HepG2 (cell line): ENCODE measurements around the gene TSPYL1. TPM values are rescaled to one million over a fixed set of nuclear protein-coding genes. Genes with fewer than 3 reads are reported as not detected.

Experiments used
- ATRX ChIP-seq: sonication (generic); formaldehyde crosslinking; IDR thresholded peaks from 2 replicates; pipeline ENCODE4 v1.4.0; 2020; ENCODE audit warnings: missing genetic modification reagents, borderline replicate concordance
- CREM ChIP-seq, 2 experiments: sonication (generic) in 1 of 2; formaldehyde crosslinking in 1 of 2; IDR thresholded peaks; 2 replicates each; pipeline versions ENCODE4 v1.4.0 to v1.6.1; 2016 to 2020; ENCODE audit warnings: antibody characterized with exemption in 1 of 2, mild to moderate bottlenecking in 1 of 2, missing genetic modification reagents in 1 of 2
- IKZF1 ChIP-seq: fragments of 450-650 bp; IDR thresholded peaks from 2 replicates; pipeline ENCODE4 v1.7.1; 2016
- SUZ12 ChIP-seq: fragments of 150-350 bp; IDR thresholded peaks from 2 replicates; pipeline ENCODE4 v1.6.1; 2014; ENCODE audit warnings: low read depth, low read length
- ZMAT3 ChIP-seq: sonication (generic); formaldehyde crosslinking; conservative IDR thresholded peaks from 2 replicates; pipeline ENCODE4 v1.7.0; 2021; ENCODE audit warnings: missing genetic modification reagents
- ZNF501 ChIP-seq: sonication (generic); formaldehyde crosslinking; IDR thresholded peaks from 2 replicates; pipeline ENCODE4 v1.5.1; 2020; ENCODE audit warnings: mild to moderate bottlenecking, moderate library complexity, missing genetic modification reagents
- polyA plus RNA-seq, 8 experiments: library from polyadenylated mRNA; depleted of rRNA in 3 of 8; stranded (reverse) in 7 of 8; unstranded in 1 of 8; fragments of >200 nt; fragmentation: Illumina TruSeq in 4 of 8; extraction: Trizol in 4 of 8; gene quantifications; 2 replicates each; pipeline versions ENCODE4 v1.2.1 to v1.2.3, GENCODE V29; 2011 to 2016; ENCODE audit warnings: low read depth in 4 of 8, missing spikeins in 1 of 8, mixed read lengths in 1 of 8; ENCODE audit not compliant: insufficient read depth in 1 of 8
- total RNA-seq, 5 experiments: library from RNA; depleted of rRNA; stranded (reverse); fragments of >200 nt; fragmentation: Illumina TruSeq; extraction: Trizol; gene quantifications; 2 replicates each; pipeline ENCODE4 v1.2.3, GENCODE V29; 2016; ENCODE audit warnings: low read depth in 1 of 5
- TF ChIP-seq, protein P1 (sequence below): sonication (generic); formaldehyde crosslinking; IDR thresholded peaks from 2 replicates; pipeline ENCODE4 v1.4.0; 2020; ENCODE audit warnings: missing genetic modification reagents, borderline replicate concordance
- TF ChIP-seq, protein P2 (sequence below): sonication (generic); formaldehyde crosslinking; IDR thresholded peaks from 2 replicates; pipeline ENCODE4 v1.8.1; 2023; ENCODE audit warnings: missing genetic modification reagents, inconsistent platforms, borderline replicate concordance
- TF ChIP-seq, protein P3 (sequence below), 2 experiments: sonication (generic) in 1 of 2; formaldehyde crosslinking in 1 of 2; IDR thresholded peaks; 2 replicates each; pipeline versions ENCODE4 v1.6.1 to v1.9.0; 2014 to 2022; ENCODE audit warnings: antibody characterized with exemption in 1 of 2, borderline replicate concordance in 1 of 2, inconsistent platforms in 1 of 2, low read depth in 1 of 2, missing genetic modification reagents in 1 of 2
- TF ChIP-seq, protein P4 (sequence below): sonication (generic); formaldehyde crosslinking; IDR thresholded peaks from 2 replicates; pipeline ENCODE4 v1.5.1; 2020; ENCODE audit warnings: mild to moderate bottlenecking, missing genetic modification reagents, moderate library complexity

The TSPYL1 gene
- total and polyA plus RNA-seq, 2 of the 13 experiments (the other 11 are each of a cell fraction or from before 2014, with no cell fraction given): 28.3 to 93.0 TPM

DNA sequence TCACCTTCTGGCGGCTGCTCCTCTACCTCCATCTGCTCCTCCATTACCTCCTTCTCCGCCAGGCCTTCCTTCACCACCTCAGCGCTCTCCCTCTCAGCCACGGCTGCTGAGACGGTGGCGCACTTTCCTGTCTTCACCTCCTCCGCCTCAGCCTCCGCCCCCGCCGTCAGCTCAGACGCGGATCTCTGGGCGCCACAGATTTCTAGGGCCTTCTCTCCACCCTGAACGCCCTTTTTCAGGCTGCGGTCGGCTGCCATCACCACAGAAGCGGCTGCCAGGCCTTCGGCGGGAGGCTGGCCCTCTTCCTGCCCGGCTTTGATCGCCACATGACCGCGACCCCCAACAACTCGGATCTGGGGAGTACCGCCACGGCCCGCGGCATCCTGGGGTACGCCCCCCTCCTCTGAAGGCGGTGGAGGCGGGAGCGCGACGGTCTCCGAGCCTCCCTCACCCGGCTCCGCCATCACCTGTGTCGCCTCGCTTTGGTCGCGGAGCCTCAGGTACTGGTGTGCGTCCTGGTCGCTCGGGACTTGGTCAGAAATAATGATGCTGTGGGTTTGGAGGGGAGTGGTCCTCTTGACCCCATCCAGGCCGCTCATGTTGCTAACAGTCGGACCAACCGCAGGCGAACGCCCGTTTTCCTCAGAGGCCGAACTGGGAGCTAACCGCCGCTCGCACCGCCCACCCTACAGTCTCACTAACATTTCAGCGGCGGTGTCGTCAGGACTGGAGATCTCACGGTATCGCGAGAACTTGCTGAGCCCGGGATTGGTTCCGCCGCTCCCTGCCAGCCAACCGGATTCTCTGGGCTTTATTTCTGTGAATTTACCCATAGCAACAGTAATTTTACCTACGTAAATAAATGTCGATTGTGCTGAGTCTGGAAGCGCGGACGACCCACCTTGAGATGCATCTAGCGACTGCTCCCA lies at the start of gene TSPYL1 (continued):
- TF ChIP-seq, protein P1, sequence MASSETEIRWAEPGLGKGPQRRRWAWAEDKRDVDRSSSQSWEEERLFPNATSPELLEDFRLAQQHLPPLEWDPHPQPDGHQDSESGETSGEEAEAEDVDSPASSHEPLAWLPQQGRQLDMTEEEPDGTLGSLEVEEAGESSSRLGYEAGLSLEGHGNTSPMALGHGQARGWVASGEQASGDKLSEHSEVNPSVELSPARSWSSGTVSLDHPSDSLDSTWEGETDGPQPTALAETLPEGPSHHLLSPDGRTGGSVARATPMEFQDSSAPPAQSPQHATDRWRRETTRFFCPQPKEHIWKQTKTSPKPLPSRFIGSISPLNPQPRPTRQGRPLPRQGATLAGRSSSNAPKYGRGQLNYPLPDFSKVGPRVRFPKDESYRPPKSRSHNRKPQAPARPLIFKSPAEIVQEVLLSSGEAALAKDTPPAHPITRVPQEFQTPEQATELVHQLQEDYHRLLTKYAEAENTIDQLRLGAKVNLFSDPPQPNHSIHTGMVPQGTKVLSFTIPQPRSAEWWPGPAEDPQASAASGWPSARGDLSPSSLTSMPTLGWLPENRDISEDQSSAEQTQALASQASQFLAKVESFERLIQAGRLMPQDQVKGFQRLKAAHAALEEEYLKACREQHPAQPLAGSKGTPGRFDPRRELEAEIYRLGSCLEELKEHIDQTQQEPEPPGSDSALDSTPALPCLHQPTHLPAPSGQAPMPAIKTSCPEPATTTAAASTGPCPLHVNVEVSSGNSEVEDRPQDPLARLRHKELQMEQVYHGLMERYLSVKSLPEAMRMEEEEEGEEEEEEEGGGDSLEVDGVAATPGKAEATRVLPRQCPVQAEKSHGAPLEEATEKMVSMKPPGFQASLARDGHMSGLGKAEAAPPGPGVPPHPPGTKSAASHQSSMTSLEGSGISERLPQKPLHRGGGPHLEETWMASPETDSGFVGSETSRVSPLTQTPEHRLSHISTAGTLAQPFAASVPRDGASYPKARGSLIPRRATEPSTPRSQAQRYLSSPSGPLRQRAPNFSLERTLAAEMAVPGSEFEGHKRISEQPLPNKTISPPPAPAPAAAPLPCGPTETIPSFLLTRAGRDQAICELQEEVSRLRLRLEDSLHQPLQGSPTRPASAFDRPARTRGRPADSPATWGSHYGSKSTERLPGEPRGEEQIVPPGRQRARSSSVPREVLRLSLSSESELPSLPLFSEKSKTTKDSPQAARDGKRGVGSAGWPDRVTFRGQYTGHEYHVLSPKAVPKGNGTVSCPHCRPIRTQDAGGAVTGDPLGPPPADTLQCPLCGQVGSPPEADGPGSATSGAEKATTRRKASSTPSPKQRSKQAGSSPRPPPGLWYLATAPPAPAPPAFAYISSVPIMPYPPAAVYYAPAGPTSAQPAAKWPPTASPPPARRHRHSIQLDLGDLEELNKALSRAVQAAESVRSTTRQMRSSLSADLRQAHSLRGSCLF (CRISPR knock-in tag): 0 out of 2 replicates have a peak, but pooled peaks have one; percentile 57
- TF ChIP-seq, protein P2, sequence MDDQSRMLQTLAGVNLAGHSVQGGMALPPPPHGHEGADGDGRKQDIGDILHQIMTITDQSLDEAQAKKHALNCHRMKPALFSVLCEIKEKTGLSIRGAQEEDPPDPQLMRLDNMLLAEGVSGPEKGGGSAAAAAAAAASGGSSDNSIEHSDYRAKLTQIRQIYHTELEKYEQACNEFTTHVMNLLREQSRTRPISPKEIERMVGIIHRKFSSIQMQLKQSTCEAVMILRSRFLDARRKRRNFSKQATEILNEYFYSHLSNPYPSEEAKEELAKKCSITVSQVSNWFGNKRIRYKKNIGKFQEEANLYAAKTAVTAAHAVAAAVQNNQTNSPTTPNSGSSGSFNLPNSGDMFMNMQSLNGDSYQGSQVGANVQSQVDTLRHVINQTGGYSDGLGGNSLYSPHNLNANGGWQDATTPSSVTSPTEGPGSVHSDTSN (CRISPR knock-in tag): no peak
- peak; percentile 84; the same call in 1 of the 2 replicates for TF ChIP-seq ZMAT3
- TF ChIP-seq IKZF1: no peak
- TF ChIP-seq, protein P3, sequence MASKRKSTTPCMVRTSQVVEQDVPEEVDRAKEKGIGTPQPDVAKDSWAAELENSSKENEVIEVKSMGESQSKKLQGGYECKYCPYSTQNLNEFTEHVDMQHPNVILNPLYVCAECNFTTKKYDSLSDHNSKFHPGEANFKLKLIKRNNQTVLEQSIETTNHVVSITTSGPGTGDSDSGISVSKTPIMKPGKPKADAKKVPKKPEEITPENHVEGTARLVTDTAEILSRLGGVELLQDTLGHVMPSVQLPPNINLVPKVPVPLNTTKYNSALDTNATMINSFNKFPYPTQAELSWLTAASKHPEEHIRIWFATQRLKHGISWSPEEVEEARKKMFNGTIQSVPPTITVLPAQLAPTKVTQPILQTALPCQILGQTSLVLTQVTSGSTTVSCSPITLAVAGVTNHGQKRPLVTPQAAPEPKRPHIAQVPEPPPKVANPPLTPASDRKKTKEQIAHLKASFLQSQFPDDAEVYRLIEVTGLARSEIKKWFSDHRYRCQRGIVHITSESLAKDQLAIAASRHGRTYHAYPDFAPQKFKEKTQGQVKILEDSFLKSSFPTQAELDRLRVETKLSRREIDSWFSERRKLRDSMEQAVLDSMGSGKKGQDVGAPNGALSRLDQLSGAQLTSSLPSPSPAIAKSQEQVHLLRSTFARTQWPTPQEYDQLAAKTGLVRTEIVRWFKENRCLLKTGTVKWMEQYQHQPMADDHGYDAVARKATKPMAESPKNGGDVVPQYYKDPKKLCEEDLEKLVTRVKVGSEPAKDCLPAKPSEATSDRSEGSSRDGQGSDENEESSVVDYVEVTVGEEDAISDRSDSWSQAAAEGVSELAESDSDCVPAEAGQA (IDR thresholded peaks at IDR 0.05; ENCODE audit: low read depth): no peak
- TF ChIP-seq, protein P3 (CRISPR knock-in tag; IDR thresholded peaks at IDR 0.05; ENCODE audit: borderline replicate concordance): no peak
- no peak for TF ChIP-seq ATRX
- no peak for TF ChIP-seq SUZ12
- peak; percentile 63 for TF ChIP-seq CREM (IDR thresholded peaks at IDR 0.05)
- TF ChIP-seq CREM (CRISPR knock-in tag; IDR thresholded peaks at IDR 0.05): no peak
- TF ChIP-seq, protein P4, sequence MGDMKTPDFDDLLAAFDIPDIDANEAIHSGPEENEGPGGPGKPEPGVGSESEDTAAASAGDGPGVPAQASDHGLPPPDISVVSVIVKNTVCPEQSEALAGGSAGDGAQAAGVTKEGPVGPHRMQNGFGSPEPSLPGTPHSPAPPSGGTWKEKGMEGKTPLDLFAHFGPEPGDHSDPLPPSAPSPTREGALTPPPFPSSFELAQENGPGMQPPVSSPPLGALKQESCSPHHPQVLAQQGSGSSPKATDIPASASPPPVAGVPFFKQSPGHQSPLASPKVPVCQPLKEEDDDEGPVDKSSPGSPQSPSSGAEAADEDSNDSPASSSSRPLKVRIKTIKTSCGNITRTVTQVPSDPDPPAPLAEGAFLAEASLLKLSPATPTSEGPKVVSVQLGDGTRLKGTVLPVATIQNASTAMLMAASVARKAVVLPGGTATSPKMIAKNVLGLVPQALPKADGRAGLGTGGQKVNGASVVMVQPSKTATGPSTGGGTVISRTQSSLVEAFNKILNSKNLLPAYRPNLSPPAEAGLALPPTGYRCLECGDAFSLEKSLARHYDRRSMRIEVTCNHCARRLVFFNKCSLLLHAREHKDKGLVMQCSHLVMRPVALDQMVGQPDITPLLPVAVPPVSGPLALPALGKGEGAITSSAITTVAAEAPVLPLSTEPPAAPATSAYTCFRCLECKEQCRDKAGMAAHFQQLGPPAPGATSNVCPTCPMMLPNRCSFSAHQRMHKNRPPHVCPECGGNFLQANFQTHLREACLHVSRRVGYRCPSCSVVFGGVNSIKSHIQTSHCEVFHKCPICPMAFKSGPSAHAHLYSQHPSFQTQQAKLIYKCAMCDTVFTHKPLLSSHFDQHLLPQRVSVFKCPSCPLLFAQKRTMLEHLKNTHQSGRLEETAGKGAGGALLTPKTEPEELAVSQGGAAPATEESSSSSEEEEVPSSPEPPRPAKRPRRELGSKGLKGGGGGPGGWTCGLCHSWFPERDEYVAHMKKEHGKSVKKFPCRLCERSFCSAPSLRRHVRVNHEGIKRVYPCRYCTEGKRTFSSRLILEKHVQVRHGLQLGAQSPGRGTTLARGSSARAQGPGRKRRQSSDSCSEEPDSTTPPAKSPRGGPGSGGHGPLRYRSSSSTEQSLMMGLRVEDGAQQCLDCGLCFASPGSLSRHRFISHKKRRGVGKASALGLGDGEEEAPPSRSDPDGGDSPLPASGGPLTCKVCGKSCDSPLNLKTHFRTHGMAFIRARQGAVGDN: peak; percentile 94
- TF ChIP-seq ZNF501 (CRISPR knock-in tag): peak; percentile 81
